Measurements from ENCODE around the gene TSC22D1.

The TSC22D1 gene

DNA sequence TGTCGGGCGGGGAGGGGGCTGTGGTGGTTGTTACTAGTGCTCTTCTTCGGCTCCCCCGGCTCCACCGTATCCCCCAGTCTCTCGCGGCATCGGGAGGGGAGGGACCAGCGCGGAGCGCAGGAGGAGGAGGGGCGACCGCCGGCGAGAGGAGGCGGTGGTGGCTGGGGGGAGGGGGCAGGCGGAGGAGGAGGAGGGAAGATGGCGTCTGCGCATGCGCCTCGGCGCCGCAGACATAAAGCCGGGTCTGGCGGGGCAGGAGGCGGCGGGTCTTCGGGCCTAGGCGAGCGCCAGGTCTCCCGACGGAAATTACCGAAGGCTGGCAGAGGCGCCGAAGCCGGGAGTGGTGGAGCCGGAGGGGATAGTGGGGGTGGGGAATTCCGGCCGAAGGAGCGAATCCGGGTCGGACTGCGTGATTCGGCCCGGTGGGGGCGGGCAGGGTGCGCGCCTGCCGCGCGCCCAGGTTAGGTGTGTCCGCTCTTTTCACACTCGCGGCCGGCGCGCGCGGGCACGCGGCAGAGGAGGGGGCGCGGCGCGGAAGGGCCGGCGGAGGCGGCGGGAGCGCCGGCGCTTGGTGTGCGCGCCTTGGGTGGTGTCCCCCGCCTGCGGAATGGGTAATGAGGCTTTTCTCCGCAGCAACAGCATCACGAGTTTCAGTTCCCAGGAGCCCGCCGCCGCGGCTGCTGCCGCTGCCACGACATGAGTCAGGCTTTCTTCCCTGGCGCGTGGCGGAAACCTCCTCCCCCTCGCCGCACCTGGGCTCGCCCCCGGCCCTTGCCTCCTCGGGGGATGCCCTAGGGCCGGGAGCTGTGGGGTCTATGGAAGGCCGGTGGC lies 1.3 kb upstream of the TSC22D1 start:
- H3K4me2 ChIP-seq (ENCODE audit: insufficient read depth, low read length, poor library complexity, severe bottlenecking): peak overlapping the region; percentile 77
- no peak overlapping the region for H3K14ac ChIP-seq (ENCODE audit: low read length)
- H3K4me3 ChIP-seq (ENCODE audit: low read length in 2 of 2): peak overlapping the region; percentile 74 to 99
- peak overlapping the region; percentile 96 for H2AFZ ChIP-seq (ENCODE audit: low read length)
- H3K27me3 ChIP-seq (ENCODE audit: control insufficient read depth in 3 of 3, insufficient read depth in 3 of 3, low read depth in 1 of 3, low read length in 3 of 3): no peaks in the 10 kb centered on the region
- peak overlapping the region; percentile 69 for H2BK5ac ChIP-seq (ENCODE audit: low read length)
- peaks cover 19 to 25% of the 10 kb centered on the region in 2 donors for H3K4me1 ChIP-seq (ENCODE audit: control insufficient read depth in 2 of 2, insufficient read depth in 1 of 2, low read depth in 1 of 2, low read length in 2 of 2)
- peak overlapping the region; percentile 99 for H3K9ac ChIP-seq (ENCODE audit: low read depth, low read length, poor library complexity)
- H3K23ac ChIP-seq (ENCODE audit: low read depth, low read length, poor library complexity): peak overlapping the region; percentile 93
- peaks cover 20% of the 10 kb centered on the region for H3K79me1 ChIP-seq (ENCODE audit: low read depth, low read length)
- H3K18ac ChIP-seq (ENCODE audit: low read length): peak overlapping the region; percentile 99
- no peak overlapping the region for H4K8ac ChIP-seq (ENCODE audit: low read depth, low read length)
- peak overlapping the region; percentile 47 for H2BK15ac ChIP-seq (ENCODE audit: low read length)
- H3K9me3 ChIP-seq (replicated peaks in 1 of 2; ENCODE audit: control insufficient read depth in 2 of 2, insufficient read depth in 1 of 2, low read depth in 1 of 2, low read length in 2 of 2): no peaks in the 10 kb centered on the region
- H4K91ac ChIP-seq (ENCODE audit: low read depth, low read length, poor library complexity): no peak overlapping the region
- H3K36me3 ChIP-seq (replicated peaks in 1 of 2; ENCODE audit: control insufficient read depth in 2 of 2, insufficient read depth in 2 of 2, low read length in 2 of 2): peaks cover 11 to 32% of the 10 kb centered on the region in 2 donors
- H2BK120ac ChIP-seq (ENCODE audit: low read depth, low read length): no peak overlapping the region
- peak overlapping the region; percentile 94 for H2AK5ac ChIP-seq (ENCODE audit: low read depth, low read length)
- no CpG with 5 or more reads among the region's 94 CpGs for WGBS, 2 donors (ENCODE audit: extremely low coverage in 2 of 2, insufficient read length in 2 of 2, insufficient replicate concordance in 1 of 2)
- peak overlapping the region; percentile 81 for H3K4ac ChIP-seq (ENCODE audit: low read length)
- DNase-seq (ENCODE audit: low spot score): peak; percentile 99
- peak overlapping the region; percentile 99 for H3K27ac ChIP-seq (replicated peaks; ENCODE audit: low read length)
- peak overlapping the region; percentile 75 for H2BK12ac ChIP-seq (ENCODE audit: low read length)

DNA sequence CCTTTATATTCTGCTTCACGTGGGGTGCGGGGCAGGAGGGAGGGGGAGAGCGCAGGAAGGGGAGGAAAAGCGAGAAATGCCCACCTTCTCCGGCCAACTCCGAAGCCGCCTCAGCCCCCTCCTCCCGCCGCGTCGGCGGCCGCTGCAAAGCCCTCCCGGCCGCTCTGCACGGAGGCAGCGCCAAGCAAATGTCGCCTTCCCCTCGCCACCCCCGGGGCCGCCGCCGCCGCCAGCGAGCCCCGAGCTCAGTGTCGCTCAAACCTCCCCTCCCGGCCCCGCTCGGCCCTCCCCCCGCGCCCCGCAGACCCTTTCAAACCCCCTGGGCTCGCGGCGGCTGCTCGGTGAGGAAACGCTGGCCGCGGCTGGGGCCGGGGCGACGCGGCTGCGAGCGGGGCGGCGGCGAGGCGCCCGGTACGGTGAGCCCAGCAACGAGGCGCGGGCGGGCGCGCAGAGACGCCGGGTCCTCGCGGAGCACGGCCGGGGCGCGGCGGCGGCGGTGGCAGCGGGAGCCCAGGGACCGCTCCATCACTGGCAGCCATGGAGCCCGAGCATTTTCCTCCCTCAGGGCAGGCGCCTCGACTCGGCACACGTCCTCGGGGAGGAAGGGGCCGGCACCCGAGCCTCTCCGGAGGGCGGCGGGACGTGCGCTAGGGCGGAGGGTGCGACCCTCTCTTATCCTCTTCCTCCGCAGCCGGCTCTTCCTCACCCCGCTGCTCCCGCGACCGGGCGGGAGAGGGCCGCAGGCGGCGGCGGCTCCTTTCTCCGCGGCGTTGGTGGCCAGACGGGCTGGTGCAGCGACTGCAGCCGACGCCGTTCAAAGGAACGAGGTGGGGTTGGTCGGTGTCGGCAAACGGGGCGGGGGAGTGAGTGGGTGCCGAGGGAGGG lies 463 bp upstream of the TSC22D1 start:
- H2BK12ac ChIP-seq (ENCODE audit: low read length): peak overlapping the region; percentile 73
- H3K14ac ChIP-seq (ENCODE audit: low read length): peak overlapping the region; percentile 97
- no CpG with 5 or more reads among the region's 111 CpGs for WGBS, 2 donors (ENCODE audit: extremely low coverage in 2 of 2, insufficient read length in 2 of 2, insufficient replicate concordance in 1 of 2)
- peak overlapping the region; percentile 69 for H2BK15ac ChIP-seq (ENCODE audit: low read length)
- peak overlapping the region; percentile 96 for H2BK120ac ChIP-seq (ENCODE audit: low read depth, low read length)
- peak; percentile 38 for DNase-seq (ENCODE audit: low spot score)
- H2BK5ac ChIP-seq (ENCODE audit: low read length): peak overlapping the region; percentile 69
- H3K4me2 ChIP-seq (ENCODE audit: insufficient read depth, low read length, poor library complexity, severe bottlenecking): peak overlapping the region; percentile 93
- H4K8ac ChIP-seq (ENCODE audit: low read depth, low read length): peak overlapping the region; percentile 43
- peaks cover 19 to 25% of the 10 kb centered on the region in 2 donors for H3K4me1 ChIP-seq (ENCODE audit: control insufficient read depth in 2 of 2, insufficient read depth in 1 of 2, low read depth in 1 of 2, low read length in 2 of 2)
- H3K27me3 ChIP-seq (ENCODE audit: control insufficient read depth in 3 of 3, insufficient read depth in 3 of 3, low read depth in 1 of 3, low read length in 3 of 3): no peaks in the 10 kb centered on the region
- no peaks in the 10 kb centered on the region for H3K9me3 ChIP-seq (replicated peaks in 1 of 2; ENCODE audit: control insufficient read depth in 2 of 2, insufficient read depth in 1 of 2, low read depth in 1 of 2, low read length in 2 of 2)
- peak overlapping the region; percentile 91 for H3K23ac ChIP-seq (ENCODE audit: low read depth, low read length, poor library complexity)
- peak overlapping the region; percentile 91 for H2AFZ ChIP-seq (ENCODE audit: low read length)
- H4K91ac ChIP-seq (ENCODE audit: low read depth, low read length, poor library complexity): no peak overlapping the region
- peak overlapping the region; percentile 98 for H3K27ac ChIP-seq (replicated peaks; ENCODE audit: low read length)
- H2AK5ac ChIP-seq (ENCODE audit: low read depth, low read length): peak overlapping the region; percentile 94
- peak overlapping the region; percentile 99 for H3K18ac ChIP-seq (ENCODE audit: low read length)
- peaks cover 11 to 34% of the 10 kb centered on the region in 2 donors for H3K36me3 ChIP-seq (replicated peaks in 1 of 2; ENCODE audit: control insufficient read depth in 2 of 2, insufficient read depth in 2 of 2, low read length in 2 of 2)
- H3K9ac ChIP-seq (ENCODE audit: low read depth, low read length, poor library complexity): peak overlapping the region; percentile 99
- H3K4ac ChIP-seq (ENCODE audit: low read length): peak overlapping the region; percentile 97
- peak overlapping the region; percentile 74 to 99 for H3K4me3 ChIP-seq (ENCODE audit: low read length in 2 of 2)
- peaks cover 20% of the 10 kb centered on the region for H3K79me1 ChIP-seq (ENCODE audit: low read depth, low read length)

DNA sequence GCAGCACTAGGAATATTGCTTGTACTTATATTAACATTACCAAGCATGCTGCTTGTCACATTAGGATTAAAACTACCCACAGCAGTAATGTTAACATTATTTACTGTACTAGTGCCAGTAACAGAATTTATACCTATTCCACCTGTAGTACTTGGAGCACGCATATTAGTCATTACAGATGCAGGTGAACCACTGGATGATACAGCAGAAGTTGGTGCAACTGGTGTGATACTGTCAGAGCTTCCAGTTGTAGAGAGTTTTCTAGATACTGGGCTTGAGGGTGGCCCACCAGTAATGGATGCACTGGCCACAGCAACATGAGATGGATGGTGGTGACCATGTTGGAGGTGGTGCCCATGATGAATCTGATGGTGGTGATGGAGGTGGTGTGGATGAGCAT lies 1.1 kb downstream of the TSC22D1 start:
- Histone ChIP-seq H3K36me3 (replicated peaks in 1 of 2; ENCODE audit: control insufficient read depth in 2 of 2, insufficient read depth in 2 of 2, low read length in 2 of 2) (peaks cover 11 to 45% of the 10 kb centered on the region in 2 donors), H3K18ac (ENCODE audit: low read length) (peak overlapping the region; percentile 30), H2AFZ (ENCODE audit: low read length) (no peak overlapping the region), H3K9me3 (replicated peaks in 1 of 2; ENCODE audit: control insufficient read depth in 2 of 2, insufficient read depth in 1 of 2, low read depth in 1 of 2, low read length in 2 of 2) (peaks cover 0 to 7% of the 10 kb centered on the region in 2 donors), H4K8ac (ENCODE audit: low read depth, low read length) (no peak overlapping the region), H3K9ac (ENCODE audit: low read depth, low read length, poor library complexity) (peak overlapping the region; percentile 79), H2BK120ac (ENCODE audit: low read depth, low read length) (no peak overlapping the region), H3K4ac (ENCODE audit: low read length) (no peak overlapping the region), H3K23ac (ENCODE audit: low read depth, low read length, poor library complexity) (no peak overlapping the region), H2BK5ac (ENCODE audit: low read length) (no peak overlapping the region), H3K27ac (replicated peaks; ENCODE audit: low read length) (no peak overlapping the region), H3K79me1 (ENCODE audit: low read depth, low read length) (peaks cover 20% of the 10 kb centered on the region), H2BK15ac (ENCODE audit: low read length) (no peak overlapping the region), H4K91ac (ENCODE audit: low read depth, low read length, poor library complexity) (no peak overlapping the region), H3K4me1 (ENCODE audit: control insufficient read depth in 2 of 2, insufficient read depth in 1 of 2, low read depth in 1 of 2, low read length in 2 of 2) (peaks cover 19 to 25% of the 10 kb centered on the region in 2 donors), H3K4me2 (ENCODE audit: insufficient read depth, low read length, poor library complexity, severe bottlenecking) (peak overlapping the region; percentile 93), H2AK5ac (ENCODE audit: low read depth, low read length) (no peak overlapping the region), H2BK12ac (ENCODE audit: low read length) (no peak overlapping the region), H3K14ac (ENCODE audit: low read length) (no peak overlapping the region), H3K27me3 (ENCODE audit: control insufficient read depth in 3 of 3, insufficient read depth in 3 of 3, low read depth in 1 of 3, low read length in 3 of 3) (no peaks in the 10 kb centered on the region), H3K4me3 (ENCODE audit: low read length in 2 of 2) (peak overlapping the region; percentile 74 to 99)
- WGBS, 2 donors (ENCODE audit: extremely low coverage in 2 of 2, insufficient read length in 2 of 2, insufficient replicate concordance in 1 of 2): no CpG with 5 or more reads among the region's 1 CpG
- no peak for DNase-seq (ENCODE audit: low spot score)

Data from neuronal stem cell (in vitro differentiated cells).